Nephron progenitor cell (in vitro differentiated cells): ENCODE data around the gene THOC2.
A peak's percentile ranks its signal among the peaks of the same experiment; 100 is the strongest.
"Not testable (repeated sequence)": the region's sequence is repeated elsewhere in the genome, so short reads cannot be mapped to it uniquely, and the experiment has no call there.

Experiments used
- DNase-seq: peaks from one replicate; pipeline ENCODE4 v3.0.0; 2021
- H3K27ac Mint-ChIP-seq: 2 replicates; pipeline ENCODE4 v1.8.0; 2021; ENCODE audit warnings: mild to moderate bottlenecking, moderate library complexity, mixed read lengths
- H3K27me3 Mint-ChIP-seq: 2 replicates; pipeline ENCODE4 v1.8.0; 2021; ENCODE audit warnings: mild to moderate bottlenecking, low read depth, mixed read lengths; ENCODE audit not compliant: poor library complexity
- H3K36me3 Mint-ChIP-seq: 2 replicates; pipeline ENCODE4 v1.8.0; 2021; ENCODE audit warnings: low read depth, mixed read lengths
- H3K4me1 Mint-ChIP-seq: 2 replicates; pipeline ENCODE4 v1.8.0; 2021; ENCODE audit warnings: mixed read lengths
- H3K4me3 Mint-ChIP-seq: 2 replicates; pipeline ENCODE4 v1.8.0; 2021; ENCODE audit warnings: mild to moderate bottlenecking, moderate library complexity, mixed read lengths
- H3K9me3 Mint-ChIP-seq: 2 replicates; pipeline ENCODE4 v1.8.0; 2021; ENCODE audit warnings: mild to moderate bottlenecking, moderate library complexity, mixed read lengths
- CTCF ChIP-seq: fragments of 200-600 bp; sonication (generic); IDR thresholded peaks from 2 replicates; pipeline ENCODE4 v1.5.0; 2021; ENCODE audit warnings: antibody characterized with exemption

The THOC2 gene

GRCh38 chrX:123739474-123739873, 6.6 kb upstream of the THOC2 start:
- H3K27me3 Mint-ChIP-seq: peaks cover 3% of the 10 kb centered on the region
- no peak for TF ChIP-seq CTCF
- H3K36me3 Mint-ChIP-seq: no peaks in the 10 kb centered on the region
- no peak overlapping the region for H3K4me3 Mint-ChIP-seq
- no peaks in the 10 kb centered on the region for H3K4me1 Mint-ChIP-seq
- no peak overlapping the region for H3K27ac Mint-ChIP-seq
- H3K9me3 Mint-ChIP-seq: peaks cover 63% of the 10 kb centered on the region
- DNase-seq: no peak

GRCh38 chrX:123738378-123738940, 5.6 kb upstream of the THOC2 start:
- no peak for DNase-seq
- no peak for TF ChIP-seq CTCF
- H3K27me3 Mint-ChIP-seq: peaks cover 3% of the 10 kb centered on the region
- H3K9me3 Mint-ChIP-seq: peaks cover 58% of the 10 kb centered on the region
- H3K36me3 Mint-ChIP-seq: no peaks in the 10 kb centered on the region
- no peak overlapping the region for H3K4me3 Mint-ChIP-seq
- H3K27ac Mint-ChIP-seq: no peak overlapping the region
- H3K4me1 Mint-ChIP-seq: no peaks in the 10 kb centered on the region

DNA sequence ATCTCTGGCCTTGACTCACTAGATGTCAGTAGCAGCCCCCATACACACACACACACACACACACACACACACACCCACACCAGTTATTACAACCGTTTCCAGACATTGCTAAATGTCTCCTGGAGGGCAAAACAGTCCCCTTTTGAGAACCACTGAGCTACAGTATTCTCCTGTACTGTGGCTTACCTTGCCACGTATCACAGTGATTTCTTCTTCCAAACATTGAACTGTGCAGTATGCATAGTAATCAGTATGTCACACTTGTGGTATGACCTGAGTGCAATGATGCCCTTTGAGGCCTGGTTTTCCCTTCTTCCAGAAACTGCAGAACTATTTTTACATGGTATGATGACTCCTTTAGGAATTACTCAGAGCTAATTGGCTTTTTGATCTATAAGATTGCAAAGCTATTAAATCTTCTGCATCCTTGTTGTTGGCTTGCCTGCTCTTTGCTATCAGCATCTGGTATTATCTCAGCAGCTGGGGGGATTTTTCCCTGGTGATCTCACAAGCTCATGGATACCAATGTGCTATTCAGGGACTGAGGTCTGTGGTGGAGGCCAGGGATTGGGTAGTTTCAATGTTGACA, 3.6 kb upstream of the THOC2 start:
- H3K4me3 Mint-ChIP-seq: no peak overlapping the region
- peaks cover 67% of the 10 kb centered on the region for H3K9me3 Mint-ChIP-seq
- H3K4me1 Mint-ChIP-seq: no peaks in the 10 kb centered on the region
- TF ChIP-seq CTCF: no peak
- peaks cover 5% of the 10 kb centered on the region for H3K36me3 Mint-ChIP-seq
- H3K27ac Mint-ChIP-seq: peak overlapping the region; percentile 46
- H3K27me3 Mint-ChIP-seq: peaks cover 8% of the 10 kb centered on the region
- no peak for DNase-seq

- DNase-seq, H3K4me3 Mint-ChIP-seq, H3K27me3 Mint-ChIP-seq, H3K27ac Mint-ChIP-seq: not testable (repeated sequence)
- H3K36me3 Mint-ChIP-seq: peaks cover 11% of the 10 kb centered on the region
- H3K4me1 Mint-ChIP-seq: peaks cover 10% of the 10 kb centered on the region
- H3K9me3 Mint-ChIP-seq: peaks cover 64% of the 10 kb centered on the region
Observed at GRCh38 chrX:123735137-123735536, 2.3 kb upstream of the THOC2 start.

DNA sequence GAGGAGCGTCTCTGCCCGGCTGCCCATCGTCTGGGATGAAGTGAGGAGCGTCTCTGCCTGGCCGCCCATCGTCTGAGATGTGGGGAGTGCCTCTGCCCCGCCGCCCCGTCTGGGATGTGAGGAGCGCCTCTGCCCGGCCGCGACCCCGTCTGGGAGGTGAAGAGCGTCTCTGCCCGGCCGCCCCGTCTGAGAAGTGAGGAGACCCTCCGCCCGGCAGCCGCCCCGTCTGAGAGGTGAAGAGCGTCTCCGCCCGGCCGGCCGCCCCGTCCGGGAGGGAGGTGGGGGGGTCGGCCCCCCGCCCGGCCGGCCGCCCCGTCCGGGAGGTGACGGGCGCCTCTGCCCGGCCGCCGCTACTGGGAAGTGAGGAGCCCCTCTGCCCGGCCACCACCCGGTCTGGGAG, 1.2 kb upstream of the THOC2 start:
- H3K4me1 Mint-ChIP-seq: peaks cover 18% of the 10 kb centered on the region
- DNase-seq: not testable (repeated sequence)

DNA sequence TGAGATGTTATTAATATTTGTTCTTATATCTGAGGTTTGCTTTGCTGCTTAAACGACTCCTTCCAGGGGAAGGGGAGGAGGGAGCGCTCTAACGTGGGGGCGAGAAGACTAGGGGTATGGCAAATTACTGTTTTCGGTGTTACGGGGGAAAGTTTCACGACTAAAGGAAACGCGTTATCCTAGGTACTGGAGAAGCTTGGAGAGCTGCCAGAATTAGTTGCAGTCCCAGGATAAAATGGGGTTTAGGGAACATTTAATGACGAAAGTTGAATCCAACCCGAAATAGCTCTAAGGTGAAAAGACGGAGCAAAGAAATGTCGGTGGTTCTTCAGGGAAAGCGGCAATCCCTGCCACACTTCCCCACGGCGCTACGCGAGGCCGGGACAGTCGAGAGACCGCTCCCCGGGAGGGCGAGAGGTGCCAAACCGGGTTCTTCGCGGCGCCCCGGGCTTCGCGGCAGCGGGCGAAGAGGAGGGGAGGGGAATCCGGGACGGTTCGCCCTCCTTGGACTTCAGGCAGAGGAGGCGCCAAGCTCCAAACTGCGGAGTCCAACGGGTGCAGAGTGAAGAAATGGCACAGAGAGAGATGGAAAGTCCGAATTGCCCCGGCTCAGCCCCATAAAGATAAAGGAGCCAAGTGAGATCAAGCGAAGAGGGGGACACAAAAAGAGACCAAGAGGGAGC, 724 bp downstream of the THOC2 start:
- Mint-ChIP-seq H3K9me3 (peaks cover 54% of the 10 kb centered on the region), H3K36me3 (peaks cover 11% of the 10 kb centered on the region), H3K27me3 (peaks cover 5% of the 10 kb centered on the region), H3K27ac (peak overlapping the region; percentile 97), H3K4me1 (peaks cover 24% of the 10 kb centered on the region), H3K4me3 (peak overlapping the region; percentile 93)
- no peak for TF ChIP-seq CTCF
- peak; percentile 42 for DNase-seq

More for the DNA sequence above, 1.2 kb upstream of the THOC2 start:
- Mint-ChIP-seq H3K9me3 (peaks cover 59% of the 10 kb centered on the region), H3K36me3 (peaks cover 11% of the 10 kb centered on the region)
- H3K27me3 Mint-ChIP-seq, H3K4me3 Mint-ChIP-seq, H3K27ac Mint-ChIP-seq: not testable (repeated sequence)
